ENCODE measurements around the gene OR8K5. TPM values are rescaled to one million over a fixed set of nuclear protein-coding genes. Genes with fewer than 3 reads are reported as not detected.

OR8K5 gene, protein sequence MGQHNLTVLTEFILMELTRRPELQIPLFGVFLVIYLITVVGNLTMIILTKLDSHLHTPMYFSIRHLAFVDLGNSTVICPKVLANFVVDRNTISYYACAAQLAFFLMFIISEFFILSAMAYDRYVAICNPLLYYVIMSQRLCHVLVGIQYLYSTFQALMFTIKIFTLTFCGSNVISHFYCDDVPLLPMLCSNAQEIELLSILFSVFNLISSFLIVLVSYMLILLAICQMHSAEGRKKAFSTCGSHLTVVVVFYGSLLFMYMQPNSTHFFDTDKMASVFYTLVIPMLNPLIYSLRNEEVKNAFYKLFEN
- not detected for polyA plus RNA-seq (2013, experiment 1 of 2)
- not detected for polyA plus RNA-seq (2013, experiment 2 of 2)

DNA sequence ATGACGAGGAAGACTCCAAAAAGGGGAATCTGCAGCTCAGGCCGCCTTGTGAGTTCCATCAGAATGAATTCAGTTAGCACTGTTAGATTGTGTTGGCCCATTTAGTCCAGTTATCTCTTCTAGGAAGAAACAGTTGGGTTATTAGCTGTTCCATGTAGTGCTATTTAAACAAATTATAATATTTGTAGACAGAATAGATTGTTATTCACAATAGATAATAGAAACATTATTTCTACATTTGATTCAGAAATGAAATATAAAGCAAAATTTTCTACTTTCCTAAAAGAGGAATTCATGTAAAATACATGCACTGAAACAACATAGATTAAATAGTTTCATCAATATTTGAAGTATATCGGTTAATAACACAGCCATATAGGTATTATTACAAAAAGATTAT lies at the start of gene OR8K5:
OR8K5 (minus strand) TSS at position 101 of the 400 bp plus-strand sequence; CDS start at position 101, 0 bp downstream.
- Histone ChIP-seq H4K5ac (ENCODE audit: low read length) (no peak within 1 kb of the TSS), H3K27me3 (ENCODE audit: insufficient read depth, low read length, poor library complexity) (no peaks in the 10 kb centered on the region), H3K56ac (ENCODE audit: low read length) (no peak within 1 kb of the TSS), H2BK5ac (ENCODE audit: low read length) (no peak within 1 kb of the TSS), H3K23ac (ENCODE audit: low read length) (no peak within 1 kb of the TSS), H3K9ac (ENCODE audit: low read length) (no peak within 1 kb of the TSS), H3K79me2 (ENCODE audit: control insufficient read depth, insufficient read depth, low read length) (no peaks in the 10 kb centered on the region), H4K8ac (ENCODE audit: low read depth, low read length) (no peak within 1 kb of the TSS), H2BK15ac (replicated peaks; ENCODE audit: low read depth) (no peak within 1 kb of the TSS), H3K36me3 (ENCODE audit: control insufficient read depth, insufficient read depth, low read length) (no peaks in the 10 kb centered on the region), H3K18ac (ENCODE audit: low read length) (no peak within 1 kb of the TSS), H3K4me1 (ENCODE audit: control insufficient read depth, low read depth, low read length) (no peaks in the 10 kb centered on the region), H3K27ac (ENCODE audit: low read depth, low read length) (no peak within 1 kb of the TSS), H2AK5ac (ENCODE audit: low read length) (no peak within 1 kb of the TSS), H3K4me3 (ENCODE audit: low read length) (no peak within 1 kb of the TSS), H3K4me2 (ENCODE audit: low read length) (no peak within 1 kb of the TSS), H3K79me1 (ENCODE audit: low read length) (no peaks in the 10 kb centered on the region), H2BK120ac (ENCODE audit: low read depth, low read length) (no peak within 1 kb of the TSS), H3K4ac (ENCODE audit: low read depth, low read length) (no peak within 1 kb of the TSS)
- no CpG with 5 or more reads among the region's 3 CpGs for WGBS (ENCODE audit: extremely low coverage, insufficient coverage, low lambda C conversion rate)
- DNase-seq, result no peak

DNA sequence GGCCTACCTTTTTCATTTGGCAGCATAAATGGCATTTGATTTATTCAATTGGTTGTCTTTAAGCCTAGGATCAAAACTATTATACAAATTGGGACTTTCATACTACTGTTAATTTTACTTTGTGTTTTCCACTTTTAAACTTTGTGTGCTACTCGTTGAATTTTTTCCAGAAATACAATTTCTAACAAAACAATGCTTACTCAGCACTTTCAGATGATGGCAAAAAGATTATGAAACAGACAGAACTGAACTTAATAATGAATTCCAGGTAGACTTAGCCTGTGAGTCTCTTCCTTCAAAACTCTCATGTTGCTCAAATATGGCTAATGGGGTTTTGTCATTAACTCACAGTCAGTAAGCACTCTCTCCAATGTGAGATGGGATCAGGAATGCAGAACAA lies 47.7 kb upstream of the OR8K5 start:
- Histone ChIP-seq H3K27ac (ENCODE audit: low read depth, low read length) (no peak overlapping the region), H3K4me2 (ENCODE audit: low read length) (no peak overlapping the region), H2BK15ac (replicated peaks; ENCODE audit: low read depth) (no peak overlapping the region), H3K4me1 (ENCODE audit: control insufficient read depth, low read depth, low read length) (no peaks in the 10 kb centered on the region), H3K56ac (ENCODE audit: low read length) (no peak overlapping the region), H3K27me3 (ENCODE audit: insufficient read depth, low read length, poor library complexity) (no peaks in the 10 kb centered on the region), H3K23ac (ENCODE audit: low read length) (no peak overlapping the region), H2AK5ac (ENCODE audit: low read length) (no peak overlapping the region), H3K36me3 (ENCODE audit: control insufficient read depth, insufficient read depth, low read length) (no peaks in the 10 kb centered on the region), H4K5ac (ENCODE audit: low read length) (no peak overlapping the region), H3K4me3 (ENCODE audit: low read length) (no peak overlapping the region), H3K4ac (ENCODE audit: low read depth, low read length) (no peak overlapping the region), H3K18ac (ENCODE audit: low read length) (no peak overlapping the region), H2BK120ac (ENCODE audit: low read depth, low read length) (no peak overlapping the region), H3K79me2 (ENCODE audit: control insufficient read depth, insufficient read depth, low read length) (no peaks in the 10 kb centered on the region), H3K9ac (ENCODE audit: low read length) (no peak overlapping the region), H3K79me1 (ENCODE audit: low read length) (no peaks in the 10 kb centered on the region), H4K8ac (ENCODE audit: low read depth, low read length) (no peak overlapping the region), H2BK5ac (ENCODE audit: low read length) (no peak overlapping the region)
- DNase-seq, result no peak
- WGBS (ENCODE audit: extremely low coverage, insufficient coverage, low lambda C conversion rate), result no CpG with 5 or more reads among the region's 1 CpG

DNA sequence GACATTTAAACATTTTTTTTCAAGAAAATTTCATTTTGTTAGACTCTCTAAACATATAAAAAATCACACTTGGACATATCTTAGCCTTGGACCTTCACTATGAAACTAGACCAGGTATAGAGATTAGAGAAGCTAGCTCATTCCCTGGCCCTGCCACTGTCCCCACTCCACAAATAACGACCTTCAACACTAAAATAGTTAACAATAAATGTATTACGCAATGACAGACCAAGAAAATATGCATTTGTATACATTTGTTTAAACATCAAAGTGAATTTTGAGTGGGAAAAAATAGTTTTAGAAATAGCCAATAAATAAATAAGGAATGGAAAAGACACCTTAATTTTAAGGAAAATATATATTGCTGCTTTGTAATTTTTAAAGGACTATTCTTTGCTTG lies 37.2 kb upstream of the OR8K5 start:
- Histone ChIP-seq H3K27me3 (ENCODE audit: insufficient read depth, low read length, poor library complexity) (no peaks in the 10 kb centered on the region), H3K4me1 (ENCODE audit: control insufficient read depth, low read depth, low read length) (no peaks in the 10 kb centered on the region), H3K4me2 (ENCODE audit: low read length) (no peak overlapping the region), H4K5ac (ENCODE audit: low read length) (no peak overlapping the region), H2BK15ac (replicated peaks; ENCODE audit: low read depth) (no peak overlapping the region), H3K4me3 (ENCODE audit: low read length) (no peak overlapping the region), H3K79me2 (ENCODE audit: control insufficient read depth, insufficient read depth, low read length) (no peaks in the 10 kb centered on the region), H3K4ac (ENCODE audit: low read depth, low read length) (no peak overlapping the region), H3K79me1 (ENCODE audit: low read length) (no peaks in the 10 kb centered on the region), H3K18ac (ENCODE audit: low read length) (no peak overlapping the region), H3K23ac (ENCODE audit: low read length) (no peak overlapping the region), H3K9ac (ENCODE audit: low read length) (no peak overlapping the region), H2BK120ac (ENCODE audit: low read depth, low read length) (no peak overlapping the region), H3K56ac (ENCODE audit: low read length) (no peak overlapping the region), H2BK5ac (ENCODE audit: low read length) (no peak overlapping the region), H3K36me3 (ENCODE audit: control insufficient read depth, insufficient read depth, low read length) (no peaks in the 10 kb centered on the region), H4K8ac (ENCODE audit: low read depth, low read length) (no peak overlapping the region), H2AK5ac (ENCODE audit: low read length) (no peak overlapping the region), H3K27ac (ENCODE audit: low read depth, low read length) (no peak overlapping the region)
- no CpG with 5 or more reads among the region's 2 CpGs for WGBS (ENCODE audit: extremely low coverage, insufficient coverage, low lambda C conversion rate)
- no peak for DNase-seq

DNA sequence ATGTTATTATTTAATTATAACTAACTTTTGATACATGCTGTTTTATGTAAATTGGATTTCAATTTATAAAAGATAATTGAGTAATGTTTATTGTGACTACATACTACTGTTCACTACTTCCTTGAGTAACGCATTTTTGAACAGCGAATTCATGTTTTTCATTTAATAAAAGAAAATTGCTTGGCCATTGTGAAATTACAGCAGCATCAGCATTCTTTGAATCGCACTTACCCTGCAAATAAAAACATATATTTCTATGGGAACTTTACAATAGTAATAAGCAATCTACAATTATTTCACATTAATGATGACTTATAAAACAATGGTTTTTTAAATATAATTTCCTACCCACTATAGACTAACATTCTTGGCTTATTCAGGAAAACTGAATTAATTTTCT lies 36.6 kb upstream of the OR8K5 start:
- Histone ChIP-seq H3K27me3 (ENCODE audit: insufficient read depth, low read length, poor library complexity) (no peaks in the 10 kb centered on the region), H3K4me1 (ENCODE audit: control insufficient read depth, low read depth, low read length) (no peaks in the 10 kb centered on the region), H3K4me2 (ENCODE audit: low read length) (no peak overlapping the region), H2BK15ac (replicated peaks; ENCODE audit: low read depth) (no peak overlapping the region), H4K5ac (ENCODE audit: low read length) (no peak overlapping the region), H3K23ac (ENCODE audit: low read length) (no peak overlapping the region), H3K79me1 (ENCODE audit: low read length) (no peaks in the 10 kb centered on the region), H3K4ac (ENCODE audit: low read depth, low read length) (no peak overlapping the region), H3K56ac (ENCODE audit: low read length) (no peak overlapping the region), H3K18ac (ENCODE audit: low read length) (no peak overlapping the region), H4K8ac (ENCODE audit: low read depth, low read length) (no peak overlapping the region), H3K79me2 (ENCODE audit: control insufficient read depth, insufficient read depth, low read length) (no peaks in the 10 kb centered on the region), H3K4me3 (ENCODE audit: low read length) (no peak overlapping the region), H2BK120ac (ENCODE audit: low read depth, low read length) (no peak overlapping the region), H3K36me3 (ENCODE audit: control insufficient read depth, insufficient read depth, low read length) (no peaks in the 10 kb centered on the region), H2AK5ac (ENCODE audit: low read length) (no peak overlapping the region), H3K9ac (ENCODE audit: low read length) (no peak overlapping the region), H3K27ac (ENCODE audit: low read depth, low read length) (no peak overlapping the region), H2BK5ac (ENCODE audit: low read length) (no peak overlapping the region)
- DNase-seq, result no peak
- WGBS (ENCODE audit: extremely low coverage, insufficient coverage, low lambda C conversion rate), result no CpG with 5 or more reads among the region's 3 CpGs

DNA sequence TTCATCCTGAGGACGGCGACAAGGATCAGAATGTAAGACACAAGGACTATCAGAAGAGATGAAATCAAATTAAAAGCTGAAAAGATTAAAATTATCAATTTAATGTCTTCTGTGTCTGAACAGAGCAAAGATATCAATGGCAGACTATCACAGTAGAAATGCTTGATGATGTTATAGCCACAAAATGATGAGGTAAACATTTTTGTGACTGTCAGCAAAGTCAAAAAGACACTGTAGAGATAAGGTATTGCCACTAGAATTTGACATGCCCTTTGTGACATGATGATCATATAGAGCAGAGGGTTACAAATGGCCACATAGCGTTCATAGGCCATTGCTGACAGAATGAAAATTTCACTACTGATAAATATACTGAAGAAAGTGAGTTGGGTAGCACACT lies 28.5 kb upstream of the OR8K5 start:
- no peak overlapping the region for H3K27ac ChIP-seq (ENCODE audit: low read depth, low read length)
- no peak overlapping the region for H4K8ac ChIP-seq (ENCODE audit: low read depth, low read length)
- no peak overlapping the region for H3K4me2 ChIP-seq (ENCODE audit: low read length)
- H3K79me2 ChIP-seq (ENCODE audit: control insufficient read depth, insufficient read depth, low read length), result no peaks in the 10 kb centered on the region
- no peak for DNase-seq
- no peak overlapping the region for H4K5ac ChIP-seq (ENCODE audit: low read length)
- H2BK120ac ChIP-seq (ENCODE audit: low read depth, low read length), result no peak overlapping the region
- no peaks in the 10 kb centered on the region for H3K4me1 ChIP-seq (ENCODE audit: control insufficient read depth, low read depth, low read length)
- no peaks in the 10 kb centered on the region for H3K79me1 ChIP-seq (ENCODE audit: low read length)
- H3K36me3 ChIP-seq (ENCODE audit: control insufficient read depth, insufficient read depth, low read length), result no peaks in the 10 kb centered on the region
- no peak overlapping the region for H2AK5ac ChIP-seq (ENCODE audit: low read length)
- WGBS (ENCODE audit: extremely low coverage, insufficient coverage, low lambda C conversion rate), result no CpG with 5 or more reads among the region's 3 CpGs
- no peak overlapping the region for H2BK5ac ChIP-seq (ENCODE audit: low read length)
- H3K9ac ChIP-seq (ENCODE audit: low read length), result no peak overlapping the region
- no peaks in the 10 kb centered on the region for H3K27me3 ChIP-seq (ENCODE audit: insufficient read depth, low read length, poor library complexity)
- no peak overlapping the region for H3K23ac ChIP-seq (ENCODE audit: low read length)
- no peak overlapping the region for H2BK15ac ChIP-seq (replicated peaks; ENCODE audit: low read depth)
- no peak overlapping the region for H3K4me3 ChIP-seq (ENCODE audit: low read length)
- no peak overlapping the region for H3K4ac ChIP-seq (ENCODE audit: low read depth, low read length)
- H3K18ac ChIP-seq (ENCODE audit: low read length), result no peak overlapping the region
- no peak overlapping the region for H3K56ac ChIP-seq (ENCODE audit: low read length)

DNA sequence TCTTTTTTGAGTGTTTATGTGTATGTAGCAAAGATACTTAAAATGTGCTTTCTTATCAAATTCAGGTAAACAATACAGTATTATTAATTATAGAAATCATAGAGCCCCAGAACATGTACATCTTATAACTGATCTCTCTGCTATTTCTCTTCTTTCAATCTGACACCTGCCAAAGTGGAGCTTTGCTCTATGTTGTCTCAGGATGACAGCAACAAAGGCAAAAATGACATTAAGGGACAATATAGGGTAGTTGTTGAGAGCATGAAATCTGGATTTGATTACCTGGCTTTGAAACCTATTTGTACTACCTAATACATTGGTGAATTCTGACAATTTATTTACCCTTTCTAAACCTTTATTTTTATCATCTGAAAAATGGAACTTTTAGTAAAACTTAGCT lies 23.3 kb upstream of the OR8K5 start:
- H2BK15ac ChIP-seq (replicated peaks; ENCODE audit: low read depth), result no peak overlapping the region
- no peak overlapping the region for H2BK5ac ChIP-seq (ENCODE audit: low read length)
- DNase-seq, result no peak
- H3K4me1 ChIP-seq (ENCODE audit: control insufficient read depth, low read depth, low read length), result no peaks in the 10 kb centered on the region
- no peaks in the 10 kb centered on the region for H3K79me2 ChIP-seq (ENCODE audit: control insufficient read depth, insufficient read depth, low read length)
- H3K56ac ChIP-seq (ENCODE audit: low read length), result no peak overlapping the region
- H4K5ac ChIP-seq (ENCODE audit: low read length), result no peak overlapping the region
- no peak overlapping the region for H2AK5ac ChIP-seq (ENCODE audit: low read length)
- H3K27me3 ChIP-seq (ENCODE audit: insufficient read depth, low read length, poor library complexity), result no peaks in the 10 kb centered on the region
- H3K23ac ChIP-seq (ENCODE audit: low read length), result no peak overlapping the region
- H2BK120ac ChIP-seq (ENCODE audit: low read depth, low read length), result no peak overlapping the region
- H3K4me3 ChIP-seq (ENCODE audit: low read length), result no peak overlapping the region
- H3K36me3 ChIP-seq (ENCODE audit: control insufficient read depth, insufficient read depth, low read length), result no peaks in the 10 kb centered on the region
- no peak overlapping the region for H3K9ac ChIP-seq (ENCODE audit: low read length)
- no peak overlapping the region for H3K27ac ChIP-seq (ENCODE audit: low read depth, low read length)
- no peaks in the 10 kb centered on the region for H3K79me1 ChIP-seq (ENCODE audit: low read length)
- no peak overlapping the region for H4K8ac ChIP-seq (ENCODE audit: low read depth, low read length)
- no peak overlapping the region for H3K18ac ChIP-seq (ENCODE audit: low read length)
- no peak overlapping the region for H3K4ac ChIP-seq (ENCODE audit: low read depth, low read length)
- H3K4me2 ChIP-seq (ENCODE audit: low read length), result no peak overlapping the region
